GM13976 (cell line): ENCODE measurements around the gene ZNF142.

Experiments used
- DNase-seq: peaks from one replicate; pipeline ENCODE4 v3.0.0; 2012; ENCODE audit warnings: low spot score
- in situ Hi-C: fragments of 300-500 bp; cut with MboI; formaldehyde crosslinking; loops from one replicate; pipeline ENCODE4 v1.12.0; 2022; ENCODE audit warnings: low sequenced_read_pairs, mixed read lengths, inconsistent platforms; ENCODE audit not compliant: unreplicated experiment
- TF ChIP-seq, protein P1 (sequence below): IDR thresholded peaks from 2 replicates; pipeline ENCODE4 v1.5.1; 2012; ENCODE audit warnings: borderline replicate concordance, mild to moderate bottlenecking; ENCODE audit not compliant: insufficient read depth; ENCODE audit errors: extremely low read depth, missing control alignments, control extremely low read depth

Gene ZNF142

DNA sequence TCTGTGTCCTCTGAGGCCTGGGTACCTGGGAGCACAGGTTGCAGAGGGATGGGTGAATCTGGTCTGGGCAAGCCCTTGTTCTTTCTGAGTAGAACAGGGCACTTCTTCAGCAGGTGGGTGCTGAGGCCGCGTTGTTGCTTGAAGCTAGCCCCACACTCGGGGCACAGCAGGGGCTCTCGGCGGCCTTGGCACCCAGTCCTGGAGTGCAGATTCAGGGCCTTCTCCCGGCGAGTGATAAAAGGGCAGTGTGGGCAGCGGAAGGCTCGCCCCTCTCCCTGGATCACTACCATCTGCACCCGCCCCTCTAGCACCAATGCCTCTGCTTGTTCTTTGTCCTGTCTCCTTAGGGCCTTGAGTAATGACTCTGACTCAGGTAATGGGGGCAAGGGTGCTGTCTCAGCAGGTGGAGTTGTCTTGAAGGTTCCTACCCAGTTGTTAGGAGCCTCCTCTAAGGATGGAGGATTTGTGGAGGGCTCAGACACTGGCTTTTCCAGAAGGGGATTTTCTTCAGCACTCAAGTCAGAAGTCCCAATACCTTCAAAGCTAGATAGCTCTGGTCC lies 15.6 kb downstream of the ZNF142 start:
- in situ Hi-C loops: loop anchor here (25.0 kb wide), 1 partner anchor 232 kb away; the partner anchor contains the start of gene VIL1

GRCh38 chr2:218642786-218643185 lies 16.6 kb downstream of the ZNF142 start:
- DNase-seq: no peak
- TF ChIP-seq, protein P1, sequence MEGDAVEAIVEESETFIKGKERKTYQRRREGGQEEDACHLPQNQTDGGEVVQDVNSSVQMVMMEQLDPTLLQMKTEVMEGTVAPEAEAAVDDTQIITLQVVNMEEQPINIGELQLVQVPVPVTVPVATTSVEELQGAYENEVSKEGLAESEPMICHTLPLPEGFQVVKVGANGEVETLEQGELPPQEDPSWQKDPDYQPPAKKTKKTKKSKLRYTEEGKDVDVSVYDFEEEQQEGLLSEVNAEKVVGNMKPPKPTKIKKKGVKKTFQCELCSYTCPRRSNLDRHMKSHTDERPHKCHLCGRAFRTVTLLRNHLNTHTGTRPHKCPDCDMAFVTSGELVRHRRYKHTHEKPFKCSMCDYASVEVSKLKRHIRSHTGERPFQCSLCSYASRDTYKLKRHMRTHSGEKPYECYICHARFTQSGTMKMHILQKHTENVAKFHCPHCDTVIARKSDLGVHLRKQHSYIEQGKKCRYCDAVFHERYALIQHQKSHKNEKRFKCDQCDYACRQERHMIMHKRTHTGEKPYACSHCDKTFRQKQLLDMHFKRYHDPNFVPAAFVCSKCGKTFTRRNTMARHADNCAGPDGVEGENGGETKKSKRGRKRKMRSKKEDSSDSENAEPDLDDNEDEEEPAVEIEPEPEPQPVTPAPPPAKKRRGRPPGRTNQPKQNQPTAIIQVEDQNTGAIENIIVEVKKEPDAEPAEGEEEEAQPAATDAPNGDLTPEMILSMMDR: no peak
- in situ Hi-C loops: loop anchor here (25.0 kb wide), 1 partner anchor 230 kb away; the partner anchor contains the start of gene VIL1

More for the DNA sequence above, 15.6 kb downstream of the ZNF142 start:
- no peak for DNase-seq
- TF ChIP-seq, protein P1: no peak

DNA sequence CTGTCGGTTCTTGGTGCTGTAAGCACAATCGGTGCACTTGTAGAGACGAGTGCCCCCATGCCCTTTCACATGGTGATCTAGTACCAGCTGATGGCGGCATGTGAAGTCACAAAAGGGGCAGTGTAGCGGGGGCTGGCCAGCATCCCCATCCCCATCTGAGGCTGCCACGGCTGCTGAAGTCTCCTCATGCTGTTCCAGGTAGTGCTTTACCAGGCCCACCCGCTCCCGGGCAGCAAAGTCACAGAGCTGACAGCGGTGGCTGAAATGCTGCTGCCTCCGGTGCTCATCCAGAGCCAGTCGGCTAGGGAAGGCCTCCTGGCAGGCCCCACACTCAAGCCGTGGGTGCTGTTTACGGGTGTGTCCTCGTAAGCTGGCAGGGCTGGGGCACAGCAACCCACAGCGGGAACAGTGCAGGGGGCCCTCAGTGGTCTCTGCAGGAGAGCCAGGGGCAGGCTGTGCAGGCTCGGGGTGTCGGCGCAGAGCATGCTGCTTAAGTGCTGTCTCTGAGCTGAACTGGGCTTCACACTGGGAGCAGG lies 17.2 kb downstream of the ZNF142 start:
- TF ChIP-seq, protein P1: no peak
- DNase-seq: no peak
- in situ Hi-C loops: loop anchor here (25.0 kb wide), 1 partner anchor 230 kb away; the partner anchor contains the start of gene VIL1

- DNase-seq: no peak
- in situ Hi-C loops: loop anchor here (25.0 kb wide), 1 partner anchor 226 kb away; the partner anchor contains the start of gene VIL1
- TF ChIP-seq, protein P1: no peak
These were observed 21.1 kb downstream of the ZNF142 start for GRCh38 chr2:218638372-218638771.

DNA sequence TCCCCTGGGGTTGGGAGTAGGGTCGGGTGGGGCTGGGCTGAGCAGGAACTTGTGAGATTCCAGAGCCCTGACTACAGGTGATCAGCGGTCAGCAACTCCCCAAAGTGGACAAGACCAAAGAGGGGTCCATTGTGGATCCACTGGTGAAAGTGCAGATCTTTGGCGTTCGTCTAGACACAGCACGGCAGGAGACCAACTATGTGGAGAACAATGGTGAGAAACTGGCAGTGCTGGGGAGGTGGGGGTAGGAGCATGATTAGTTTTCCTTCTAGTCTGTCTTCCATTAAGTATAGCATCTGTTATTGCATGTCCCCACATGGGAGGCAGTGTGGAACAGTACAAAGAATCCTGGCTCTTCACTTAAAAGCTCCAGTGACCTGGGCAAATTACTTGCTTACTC lies 23.7 kb downstream of the ZNF142 start:
- TF ChIP-seq, protein P1: no peak
- in situ Hi-C loops: loop anchor here (25.0 kb wide), 1 partner anchor 223 kb away; the partner anchor contains the start of gene VIL1
- DNase-seq: no peak

DNA sequence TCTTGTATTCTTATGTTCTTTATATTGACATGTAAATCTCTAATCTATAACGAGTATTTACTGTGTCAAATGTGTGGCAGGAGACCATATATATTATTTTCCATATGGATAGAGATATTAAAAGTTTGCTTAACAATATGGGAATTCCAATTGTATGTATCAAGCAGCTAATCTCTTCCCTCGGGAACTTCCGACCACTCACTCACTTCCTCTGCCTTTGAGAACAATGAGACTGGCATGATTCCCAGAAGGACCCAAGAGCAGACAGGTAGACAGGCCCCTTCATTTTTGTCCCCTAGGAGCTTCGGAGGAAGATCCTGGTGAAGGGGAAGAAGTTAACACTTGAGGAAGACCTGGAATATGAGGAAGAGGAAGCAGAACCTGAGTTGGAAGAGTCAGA lies 27.6 kb downstream of the ZNF142 start:
- in situ Hi-C loops: loop anchor here (25.0 kb wide), 1 partner anchor 220 kb away; the partner anchor contains the start of gene VIL1

More for the DNA sequence above, 27.6 kb downstream of the ZNF142 start:
- DNase-seq: no peak
- TF ChIP-seq, protein P1: no peak
